A549 (cell line): Measurements from ENCODE around the gene SNAP29.

ENCODE experiments used
- BCL3 ChIP-seq: fragments of >200 bp; sonication (Bioruptor Twin); formaldehyde crosslinking; IDR thresholded peaks from 3 replicates; pipeline ENCODE4 v1.6.1; 2016
- BHLHE40 ChIP-seq: IDR thresholded peaks from 2 replicates; pipeline ENCODE4 v1.6.1; 2012; ENCODE audit warnings: low read depth, low read length, inconsistent platforms
- CHD2 ChIP-seq: fragments of 150-350 bp; IDR thresholded peaks from 2 replicates; pipeline ENCODE4 v1.6.1; 2014; ENCODE audit warnings: low read length; ENCODE audit not compliant: partially characterized antibody
- CTCF ChIP-seq: fragments of >200 bp; sonication (Bioruptor Twin); formaldehyde crosslinking; IDR thresholded peaks from 3 replicates; pipeline ENCODE4 v1.5.1; 2016
- EHF ChIP-seq: fragments of 250-450 bp; sonication (Bioruptor Pico); IDR thresholded peaks from 2 replicates; pipeline ENCODE4 v1.5.0; 2020; ENCODE audit warnings: mild to moderate bottlenecking
- EP300 ChIP-seq, 2 experiments: fragments of >200 bp; sonication (Bioruptor Twin); formaldehyde crosslinking; IDR thresholded peaks; 2 replicates in 1 of 2; 3 replicates in 1 of 2; pipeline ENCODE4 v1.6.1; 2016 to 2017
- ESRRA ChIP-seq: fragments of 150-350 bp; IDR thresholded peaks from 2 replicates; pipeline ENCODE4 v1.6.1; 2014; ENCODE audit warnings: mild to moderate bottlenecking, low read length, borderline replicate concordance
- KDM5A ChIP-seq: fragments of 200-600 bp; sonication (generic); IDR thresholded peaks from 2 replicates; pipeline ENCODE4 v1.6.1; 2016; ENCODE audit warnings: antibody characterized with exemption, mild to moderate bottlenecking
- POLR2A ChIP-seq: IDR thresholded peaks from 2 replicates; pipeline ENCODE4 v1.6.1; 2012; ENCODE audit warnings: mild to moderate bottlenecking, low read length
- RCOR1 ChIP-seq: fragments of 150-350 bp; IDR thresholded peaks from 2 replicates; pipeline ENCODE4 v1.6.1; 2014; ENCODE audit warnings: antibody characterized with exemption, low read length, low read depth
- RFX5 ChIP-seq: fragments of 450-650 bp; IDR thresholded peaks from 2 replicates; pipeline ENCODE4 v1.7.1; 2014; ENCODE audit warnings: antibody characterized with exemption, mild to moderate bottlenecking, moderate library complexity
- TF ChIP-seq, protein P1 (sequence below): IDR thresholded peaks from 2 replicates; pipeline ENCODE4 v1.6.1; 2012

DNA sequence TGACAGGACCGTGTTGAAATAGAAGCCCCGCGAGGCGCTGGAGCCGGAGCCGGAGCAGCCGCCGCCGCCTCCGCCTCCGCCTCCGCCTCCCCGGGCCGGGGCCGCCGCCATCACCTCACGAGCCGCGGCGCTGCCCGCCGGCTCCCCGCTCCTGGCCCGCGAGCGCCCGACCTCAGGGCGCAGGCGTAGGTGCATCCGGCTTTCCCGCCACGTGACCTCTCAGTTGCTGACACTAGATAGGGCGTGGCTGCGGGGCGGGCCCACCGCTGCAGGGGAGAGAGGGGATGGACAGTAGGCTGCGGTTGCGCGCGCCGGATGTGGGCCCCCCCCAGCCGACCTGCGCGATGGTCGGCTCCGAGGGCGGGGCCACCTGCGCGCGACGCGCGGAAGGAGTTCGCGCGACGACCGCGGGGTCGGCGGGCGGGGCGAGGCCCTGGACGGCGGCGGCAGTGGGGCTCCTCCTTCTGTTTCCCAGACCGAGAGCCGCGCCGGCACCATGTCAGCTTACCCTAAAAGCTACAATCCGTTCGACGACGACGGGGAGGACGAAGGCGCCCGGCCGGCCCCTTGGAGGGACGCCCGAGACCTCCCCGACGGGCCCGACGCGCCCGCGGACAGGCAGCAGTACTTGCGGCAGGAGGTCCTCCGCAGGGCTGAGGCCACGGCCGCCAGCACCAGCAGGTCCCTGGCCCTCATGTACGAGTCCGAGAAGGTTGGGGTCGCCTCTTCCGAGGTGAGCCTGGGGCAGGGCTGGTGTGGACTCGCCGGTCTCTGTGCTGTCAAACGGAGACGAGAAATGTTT, at the start of gene SNAP29, which contains the start of gene PI4KA:
- TF ChIP-seq KDM5A = 0 out of 2 replicates have a peak, but pooled peaks have one; percentile 14
- TF ChIP-seq BCL3 = peak; percentile 48; the same call in 2 of the 3 replicates
- TF ChIP-seq CTCF = no peak
- TF ChIP-seq POLR2A = peak; percentile 37
- no peak for TF ChIP-seq EHF
- peak; percentile 74 for TF ChIP-seq BHLHE40
- TF ChIP-seq RFX5 = no peak
- TF ChIP-seq, protein P1, sequence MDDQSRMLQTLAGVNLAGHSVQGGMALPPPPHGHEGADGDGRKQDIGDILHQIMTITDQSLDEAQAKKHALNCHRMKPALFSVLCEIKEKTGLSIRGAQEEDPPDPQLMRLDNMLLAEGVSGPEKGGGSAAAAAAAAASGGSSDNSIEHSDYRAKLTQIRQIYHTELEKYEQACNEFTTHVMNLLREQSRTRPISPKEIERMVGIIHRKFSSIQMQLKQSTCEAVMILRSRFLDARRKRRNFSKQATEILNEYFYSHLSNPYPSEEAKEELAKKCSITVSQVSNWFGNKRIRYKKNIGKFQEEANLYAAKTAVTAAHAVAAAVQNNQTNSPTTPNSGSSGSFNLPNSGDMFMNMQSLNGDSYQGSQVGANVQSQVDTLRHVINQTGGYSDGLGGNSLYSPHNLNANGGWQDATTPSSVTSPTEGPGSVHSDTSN = no peak
- TF ChIP-seq ESRRA = no peak
- no peak for TF ChIP-seq EP300 (IDR thresholded peaks at IDR 0.05)
- TF ChIP-seq RCOR1 = no peak
- no peak for TF ChIP-seq CHD2
